AG04450 (cell line): ENCODE data around the gene KRTAP3-1. TPM values are rescaled to one million over a fixed set of nuclear protein-coding genes. Genes with fewer than 3 reads are reported as not detected.
"Not testable (repeated sequence)": the region's sequence is repeated elsewhere in the genome, so short reads cannot be mapped to it uniquely, and the experiment has no call there.

ENCODE experiments used
- CTCF ChIA-PET: fragments of 300-600, 350-600 bp; formaldehyde crosslinking; extraction: SDS; loops from one replicate; lab custom pipeline; 2022; ENCODE audit warnings: antibody characterized with exemption, inconsistent platforms; lab: Charles Lee
- POLR2A ChIA-PET: fragments of 350-600 bp; formaldehyde crosslinking; extraction: SDS; loops from one replicate; lab custom pipeline; 2021; ENCODE audit warnings: antibody characterized with exemption, inconsistent platforms; lab: Yijun Ruan, JAX
- DNase-seq: peaks from one replicate; pipeline ENCODE4 v3.0.0-alpha.2; 2011; ENCODE audit warnings: low read depth, low spot score
- H3K27ac ChIP-seq: one replicate; pipeline ENCODE4 v1.5.1; 2012; ENCODE audit warnings: low read depth, low read length, control low read depth
- H3K27me3 ChIP-seq: one replicate; pipeline ENCODE4 v1.6.0; 2012; ENCODE audit warnings: low read length; ENCODE audit not compliant: control insufficient read depth, insufficient read depth
- H3K4me3 ChIP-seq: 2 replicates; pipeline ENCODE4 v1.5.1; 2011; ENCODE audit warnings: mild to moderate bottlenecking, low read depth, low read length, control low read depth
- H3K9me3 ChIP-seq: 2 replicates; pipeline ENCODE4 v1.5.1; 2012; ENCODE audit warnings: low read length; ENCODE audit not compliant: control insufficient read depth, insufficient read depth
- CTCF ChIP-seq: IDR thresholded peaks from 2 replicates; pipeline ENCODE4 v1.5.1; 2011; ENCODE audit warnings: low read depth, low read length, control low read depth, inconsistent platforms
- polyA plus RNA-seq: library from polyadenylated mRNA; depleted of rRNA; stranded (reverse); fragments of >200 nt; gene quantifications from 2 replicates; pipeline ENCODE4 v1.2.3, GENCODE V29; 2011

The KRTAP3-1 gene
- polyA plus RNA-seq, 1 experiment, result not detected

GRCh38 chr17:41009301-41009760, 403 bp upstream of the KRTAP3-1 start:
- Histone ChIP-seq H3K27ac (no peak overlapping the region), H3K9me3 (no peaks in the 10 kb centered on the region), H3K27me3 (no peaks in the 10 kb centered on the region), H3K4me3 (no peak overlapping the region)
- no peak for DNase-seq
- CTCF ChIA-PET, result no interaction called here
- POLR2A ChIA-PET, result interaction anchor here (0.8 kb wide), 1 partner anchor 96 kb away, joined by 3 read pairs; no protein-coding TSS in a partner anchor
- TF ChIP-seq CTCF, result no peak

DNA sequence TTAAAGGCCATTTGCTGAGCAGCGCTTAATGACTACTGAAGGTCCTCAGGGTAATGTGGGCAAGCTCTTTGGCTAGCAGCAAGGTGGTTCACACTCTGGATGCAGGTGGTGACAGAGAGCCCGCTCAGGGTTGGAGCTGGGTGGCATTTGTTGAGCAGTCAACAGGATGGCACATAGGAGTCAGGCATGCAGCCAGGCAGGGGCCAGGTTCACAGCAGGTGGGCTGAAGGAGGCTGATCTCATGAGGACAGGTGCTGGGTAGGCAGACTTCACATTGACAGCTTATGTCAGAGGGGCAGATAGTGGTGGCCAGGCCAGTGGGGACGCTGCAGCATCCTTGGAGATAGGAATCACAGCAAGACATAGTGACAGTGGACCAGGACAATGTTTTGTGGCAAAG, 4.5 kb downstream of the KRTAP3-1 start:
- no peaks in the 10 kb centered on the region for H3K9me3 ChIP-seq
- no peak for TF ChIP-seq CTCF
- POLR2A ChIA-PET, result no interaction called here
- CTCF ChIA-PET, result no interaction called here
- H3K27me3 ChIP-seq, result no peaks in the 10 kb centered on the region
- no peak overlapping the region for H3K4me3 ChIP-seq
- H3K27ac ChIP-seq, result no peak overlapping the region
- no peak for DNase-seq

DNA sequence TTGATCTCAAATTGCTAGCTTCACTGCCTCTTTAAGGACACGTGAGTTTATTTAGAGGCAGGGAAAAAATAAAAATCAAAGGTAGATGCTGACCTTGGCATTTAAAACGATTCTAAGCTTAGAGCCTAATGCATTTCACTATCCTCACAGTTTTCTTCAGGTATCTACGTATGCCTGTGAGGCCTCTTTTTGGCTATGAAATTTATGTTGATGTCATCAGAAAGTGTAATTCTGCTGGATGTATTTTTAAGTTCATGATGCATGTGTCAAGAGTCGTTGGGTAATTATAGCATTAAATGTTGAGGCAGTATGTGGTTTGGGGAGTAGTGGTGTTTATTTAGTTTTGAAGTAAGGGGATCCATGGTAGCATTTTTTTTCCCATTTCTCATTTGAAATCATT, 5.0 kb downstream of the KRTAP3-1 start:
- H3K4me3 ChIP-seq, result no peak overlapping the region
- H3K9me3 ChIP-seq, result no peaks in the 10 kb centered on the region
- no peak overlapping the region for H3K27ac ChIP-seq
- ChIA-PET POLR2A (no interaction called here), CTCF (no interaction called here)
- no peak for DNase-seq
- no peaks in the 10 kb centered on the region for H3K27me3 ChIP-seq
- TF ChIP-seq CTCF, result no peak

DNA sequence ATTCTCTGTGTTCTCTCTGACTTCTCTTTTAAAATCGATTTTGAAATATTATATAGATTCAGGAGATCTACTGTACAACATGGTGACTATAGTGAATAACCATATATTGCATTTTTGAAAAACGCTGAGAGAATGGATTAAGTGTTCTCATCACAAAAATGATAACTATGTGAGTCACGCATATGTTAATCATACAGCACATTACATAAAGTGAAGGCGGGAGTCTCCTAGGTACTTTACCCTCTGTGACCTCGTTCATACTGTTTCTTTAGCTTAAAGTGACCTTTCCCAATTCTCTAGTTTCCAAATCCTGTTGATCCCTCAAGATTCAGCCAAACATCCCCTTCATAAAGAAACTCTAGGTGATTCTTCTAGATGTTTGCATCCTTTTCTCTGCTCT, 6.1 kb downstream of the KRTAP3-1 start:
- CTCF ChIA-PET, result no interaction called here
- TF ChIP-seq CTCF, result no peak
- Histone ChIP-seq H3K27me3 (no peaks in the 10 kb centered on the region), H3K4me3 (no peak overlapping the region), H3K27ac (no peak overlapping the region), H3K9me3 (no peaks in the 10 kb centered on the region)
- no peak for DNase-seq
- POLR2A ChIA-PET, result no interaction called here

GRCh38 chr17:41001795-41002194, 7.1 kb downstream of the KRTAP3-1 start:
- Histone ChIP-seq H3K27me3 (no peaks in the 10 kb centered on the region), H3K9me3 (no peaks in the 10 kb centered on the region), H3K27ac (no peak overlapping the region), H3K4me3 (no peak overlapping the region)
- TF ChIP-seq CTCF, result no peak
- ChIA-PET CTCF (no interaction called here), POLR2A (no interaction called here)
- no peak for DNase-seq

GRCh38 chr17:40999563-40999962, 9.4 kb downstream of the KRTAP3-1 start, which contains the start of gene KRTAP3-2:
Gene KRTAP3-2, minus strand, starts transcription at chr17:40999906. Its CDS starts 53 bp downstream, at chr17:40999853.
- CTCF ChIA-PET, H3K4me3 ChIP-seq, H3K9me3 ChIP-seq, DNase-seq, H3K27ac ChIP-seq, POLR2A ChIA-PET, H3K27me3 ChIP-seq: not testable (repeated sequence)
